Measurements from ENCODE around the gene MAP4K3.

DNA sequence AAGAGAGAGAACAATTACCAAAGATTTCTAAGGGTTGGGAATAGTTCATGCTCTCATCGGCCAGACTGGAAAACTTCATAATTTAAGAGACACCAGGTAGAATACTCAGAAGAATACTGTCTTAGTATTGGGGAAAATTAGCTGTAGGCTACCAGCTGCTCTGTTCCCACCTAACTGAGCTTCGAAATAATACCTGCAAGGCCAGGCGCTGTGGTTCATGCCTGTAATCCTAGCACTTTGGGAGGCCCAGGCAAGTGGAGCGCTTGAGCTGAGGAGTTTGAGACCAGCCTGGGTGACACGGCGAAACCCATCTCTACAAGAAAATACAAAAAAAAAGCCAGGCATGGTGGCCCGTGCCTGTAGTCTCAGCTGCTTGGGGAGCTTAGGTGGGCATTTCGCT lies 35.8 kb downstream of the MAP4K3 start:
- TF ChIP-seq, protein P1, sequence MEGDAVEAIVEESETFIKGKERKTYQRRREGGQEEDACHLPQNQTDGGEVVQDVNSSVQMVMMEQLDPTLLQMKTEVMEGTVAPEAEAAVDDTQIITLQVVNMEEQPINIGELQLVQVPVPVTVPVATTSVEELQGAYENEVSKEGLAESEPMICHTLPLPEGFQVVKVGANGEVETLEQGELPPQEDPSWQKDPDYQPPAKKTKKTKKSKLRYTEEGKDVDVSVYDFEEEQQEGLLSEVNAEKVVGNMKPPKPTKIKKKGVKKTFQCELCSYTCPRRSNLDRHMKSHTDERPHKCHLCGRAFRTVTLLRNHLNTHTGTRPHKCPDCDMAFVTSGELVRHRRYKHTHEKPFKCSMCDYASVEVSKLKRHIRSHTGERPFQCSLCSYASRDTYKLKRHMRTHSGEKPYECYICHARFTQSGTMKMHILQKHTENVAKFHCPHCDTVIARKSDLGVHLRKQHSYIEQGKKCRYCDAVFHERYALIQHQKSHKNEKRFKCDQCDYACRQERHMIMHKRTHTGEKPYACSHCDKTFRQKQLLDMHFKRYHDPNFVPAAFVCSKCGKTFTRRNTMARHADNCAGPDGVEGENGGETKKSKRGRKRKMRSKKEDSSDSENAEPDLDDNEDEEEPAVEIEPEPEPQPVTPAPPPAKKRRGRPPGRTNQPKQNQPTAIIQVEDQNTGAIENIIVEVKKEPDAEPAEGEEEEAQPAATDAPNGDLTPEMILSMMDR (conservative IDR thresholded peaks at IDR 0.05; ENCODE audit: low read depth, low read length), result no peak
- no peak for TF ChIP-seq EZH2 (IDR thresholded peaks at IDR 0.05; ENCODE audit: borderline replicate concordance, low read depth, low read length, poor library complexity, severe bottlenecking)

Measured in A673 (cell line).